IMR-90 (cell line): ENCODE measurements around the gene FLT3. TPM values are rescaled to one million over a fixed set of nuclear protein-coding genes. Genes with fewer than 3 reads are reported as not detected.

ENCODE experiments used
- ATAC-seq: fragments of 200-7000 bp; cut with Tn5 transposase; 2 replicates; pipeline ENCODE4 v1.9.1; 2020; ENCODE audit warnings: low read depth, mild to moderate bottlenecking, moderate library complexity
- BruUV-seq: library from RNA; stranded (reverse); fragments of 400-500 nt; replicated peaks from 2 replicates; lab custom pipeline; 2021; lab: Mats Ljungman, UMichigan
- CTCF ChIA-PET: fragments of 300-600 bp; formaldehyde crosslinking; extraction: SDS; loops from one replicate; lab custom pipeline; 2021; ENCODE audit warnings: antibody characterized with exemption; lab: Yijun Ruan, JAX
- POLR2A ChIA-PET: fragments of 300-600 bp; sonication (Branson Sonifier 250); formaldehyde crosslinking; loops from one replicate; lab custom pipeline; 2022; ENCODE audit warnings: antibody characterized with exemption; ENCODE audit not compliant: unreplicated experiment; lab: Charles Lee
- DNase-seq: peaks from one replicate; pipeline ENCODE4 v3.0.0; 2013
- H2AFZ ChIP-seq: replicated peaks from 2 replicates; pipeline ENCODE3; 2013; ENCODE audit warnings: low read length, mild to moderate bottlenecking; ENCODE audit not compliant: poor library complexity
- H2AK5ac ChIP-seq: 2 replicates; pipeline ENCODE4 v1.6.1; 2013; ENCODE audit warnings: low read depth, low read length, inconsistent platforms
- H2AK9ac ChIP-seq: replicated peaks from 2 replicates; pipeline ENCODE3; 2013; ENCODE audit warnings: mild to moderate bottlenecking, low read depth, low read length, moderate library complexity; ENCODE audit not compliant: poor library complexity
- H2BK120ac ChIP-seq: 2 replicates; pipeline ENCODE4 v1.6.1; 2013; ENCODE audit warnings: low read depth, low read length, inconsistent platforms
- H2BK15ac ChIP-seq: 3 replicates; pipeline ENCODE4 v1.6.1; 2013; ENCODE audit warnings: low read depth, low read length, inconsistent platforms
- H2BK20ac ChIP-seq: 2 replicates; pipeline ENCODE4 v1.6.1; 2013; ENCODE audit warnings: low read depth, mild to moderate bottlenecking, inconsistent platforms, low read length, moderate library complexity
- H2BK5ac ChIP-seq: 2 replicates; pipeline ENCODE4 v1.6.1; 2013; ENCODE audit warnings: mild to moderate bottlenecking, low read depth, low read length, inconsistent platforms; ENCODE audit not compliant: poor library complexity, severe bottlenecking
- H3K14ac ChIP-seq: replicated peaks from 2 replicates; pipeline ENCODE4 v1.6.1; 2013; ENCODE audit warnings: low read depth, low read length, inconsistent platforms
- H3K18ac ChIP-seq: 2 replicates; pipeline ENCODE4 v1.6.1; 2013; ENCODE audit warnings: low read depth, low read length, control low read depth
- H3K23ac ChIP-seq: 2 replicates; pipeline ENCODE4 v1.6.1; 2013; ENCODE audit warnings: low read depth, low read length, inconsistent platforms
- H3K27ac ChIP-seq: 2 replicates; pipeline ENCODE4 v1.5.1; 2013; ENCODE audit warnings: mild to moderate bottlenecking, control low read depth, low read length; ENCODE audit not compliant: insufficient read depth
- H3K27me3 ChIP-seq: 2 replicates; pipeline ENCODE4 v1.6.1; 2013; ENCODE audit warnings: low read length; ENCODE audit not compliant: control insufficient read depth, insufficient read depth
- H3K36me3 ChIP-seq: 2 replicates; pipeline ENCODE4 v1.6.1; 2013; ENCODE audit warnings: low read length, mixed read lengths; ENCODE audit not compliant: control insufficient read depth, insufficient read depth
- H3K4ac ChIP-seq: 2 replicates; pipeline ENCODE4 v1.6.1; 2013; ENCODE audit warnings: low read depth, low read length, inconsistent platforms
- H3K4me1 ChIP-seq: 2 replicates; pipeline ENCODE4 v1.6.1; 2013; ENCODE audit warnings: low read length, mixed read lengths; ENCODE audit not compliant: control insufficient read depth, insufficient read depth
- H3K4me2 ChIP-seq: 2 replicates; pipeline ENCODE4 v1.6.1; 2013; ENCODE audit warnings: low read depth, mild to moderate bottlenecking, control low read depth, low read length, moderate library complexity
- H3K4me3 ChIP-seq: 2 replicates; pipeline ENCODE4 v1.5.1; 2013; ENCODE audit warnings: low read depth, mild to moderate bottlenecking, control low read depth, low read length, moderate library complexity; ENCODE audit not compliant: insufficient read depth
- H3K56ac ChIP-seq: 2 replicates; pipeline ENCODE4 v1.6.1; 2013; ENCODE audit warnings: low read length, inconsistent platforms; ENCODE audit not compliant: insufficient read depth; ENCODE audit errors: extremely low read depth
- H3K79me1 ChIP-seq, 2 experiments: 2 replicates each; pipeline ENCODE4 v1.6.1; 2013; ENCODE audit warnings: low read length in 2 of 2, inconsistent platforms in 1 of 2, low read depth in 1 of 2
- H3K9ac ChIP-seq: 2 replicates; pipeline ENCODE4 v1.6.1; 2013; ENCODE audit warnings: low read depth, low read length, control low read depth
- H3K9me1 ChIP-seq: 2 replicates; pipeline ENCODE4 v1.6.1; 2013; ENCODE audit warnings: low read length, inconsistent platforms; ENCODE audit not compliant: insufficient read depth
- H3K9me3 ChIP-seq: 2 replicates; pipeline ENCODE4 v1.6.1; 2013; ENCODE audit warnings: low read length; ENCODE audit not compliant: control insufficient read depth, insufficient read depth
- H4K20me1 ChIP-seq: 2 replicates; pipeline ENCODE4 v1.6.1; 2013; ENCODE audit warnings: low read length, inconsistent platforms; ENCODE audit not compliant: insufficient read depth
- H4K5ac ChIP-seq: 2 replicates; pipeline ENCODE4 v1.6.1; 2013; ENCODE audit warnings: mild to moderate bottlenecking, low read depth, low read length, control low read depth
- H4K8ac ChIP-seq, 2 experiments: 2 replicates each; pipeline ENCODE4 v1.6.1; 2013; ENCODE audit warnings: low read depth in 2 of 2, low read length in 2 of 2, control low read depth in 1 of 2, inconsistent platforms in 1 of 2
- H4K91ac ChIP-seq: 2 replicates; pipeline ENCODE4 v1.6.1; 2013; ENCODE audit warnings: low read depth, low read length, inconsistent platforms; ENCODE audit not compliant: insufficient read depth
- CEBPB ChIP-seq: IDR thresholded peaks from 2 replicates; pipeline ENCODE4 v1.6.1; 2012; ENCODE audit warnings: low read depth, low read length, improper control_type of control experiment
- CHD1 ChIP-seq: IDR thresholded peaks from 2 replicates; pipeline ENCODE4 v1.6.1; 2012; ENCODE audit warnings: low read depth, low read length, improper control_type of control experiment
- CTCF ChIP-seq: conservative IDR thresholded peaks from 2 replicates; pipeline ENCODE4 v1.5.1; 2012; ENCODE audit warnings: mild to moderate bottlenecking, low read depth, low read length, improper control_type of control experiment
- ELK1 ChIP-seq: fragments of 150-350 bp; IDR thresholded peaks from 2 replicates; pipeline ENCODE4 v1.6.1; 2016; ENCODE audit warnings: low read depth, mild to moderate bottlenecking, low read length, moderate library complexity, borderline replicate concordance
- MAFK ChIP-seq: IDR thresholded peaks from 2 replicates; pipeline ENCODE4 v1.6.1; 2012; ENCODE audit warnings: low read depth, low read length, improper control_type of control experiment
- MXI1 ChIP-seq: IDR thresholded peaks from 2 replicates; pipeline ENCODE4 v1.6.1; 2012; ENCODE audit warnings: low read depth, mild to moderate bottlenecking, low read length, moderate library complexity, borderline replicate concordance
- WGBS, 2 experiments: methylation state at CpG; one replicate each; pipeline versions ENCODE4 v1.1.5 to v1.1.7; 2013; ENCODE audit warnings: missing lambda C conversion rate in 2 of 2; ENCODE audit not compliant: insufficient read length in 1 of 2; ENCODE audit errors: extremely low coverage in 2 of 2; 5-methylcytosine and 5-hydroxymethylcytosine counted together
- dilution Hi-C: fragments of 300-500 bp; cut with HindIII; formaldehyde crosslinking; loops from one replicate; pipeline ENCODE4 v1.14.3; 2018; ENCODE audit warnings: low sequenced_read_pairs; ENCODE audit not compliant: unreplicated experiment
- in situ Hi-C: fragments of 300-500 bp; cut with MboI; formaldehyde crosslinking; loops from 3 replicates; pipeline ENCODE4 v1.14.3; 2019; ENCODE audit warnings: low sequenced_read_pairs, inconsistent platforms, mixed read lengths
- intact Hi-C: fragments of 100-400 bp; cut with micrococcal nuclease; formaldehyde crosslinking; loops from 2 replicates; pipeline ENCODE4 v1.10.0; 2022
- polyA plus RNA-seq, 3 experiments: library from polyadenylated mRNA; depleted of rRNA; stranded (reverse); fragments of >200 nt; gene quantifications; 2 replicates each; pipeline ENCODE4 v1.2.3, GENCODE V29; 2012; ENCODE audit warnings: low replicate concordance in 1 of 3
- total RNA-seq: library from RNA; depleted of rRNA; stranded (reverse); fragments of >200 nt; gene quantifications from 2 replicates; pipeline ENCODE4 v1.2.3, GENCODE V29; 2012

Gene FLT3
- total and polyA plus RNA-seq, 2 of the 4 experiments (the other 2 are of a cell fraction): not detected

- no peak overlapping the region for H3K56ac ChIP-seq
- H3K4me3 ChIP-seq: no peak overlapping the region
- ATAC-seq (no peak), DNase-seq (no peak)
- no peaks in the 10 kb centered on the region for H3K36me3 ChIP-seq
- H2AFZ ChIP-seq: no peak overlapping the region
- no peak overlapping the region for H4K91ac ChIP-seq
- no peak overlapping the region for H2BK15ac ChIP-seq
- peaks cover 6% of the 10 kb centered on the region; the same call in 1 of the 2 replicates for H3K27me3 ChIP-seq
- H3K4me2 ChIP-seq: no peak overlapping the region
- H2AK5ac ChIP-seq: no peak overlapping the region
- no peaks in the 10 kb centered on the region for H3K79me1 ChIP-seq
- no peak overlapping the region for H3K27ac ChIP-seq
- TF ChIP-seq ELK1 (no peak), CEBPB (0 out of 2 replicates have a peak, but pooled peaks have one; percentile 13), CTCF (no peak), CHD1 (no peak), MXI1 (no peak), MAFK (no peak)
- peaks cover 2% of the 10 kb centered on the region; the same call in 1 of the 2 replicates for H3K9me3 ChIP-seq
- no peak overlapping the region for H2BK20ac ChIP-seq
- no peak overlapping the region for H4K5ac ChIP-seq
- H3K4ac ChIP-seq: no peak overlapping the region
- no peak overlapping the region for H3K14ac ChIP-seq
- H3K18ac ChIP-seq: no peak overlapping the region
- H3K9me1 ChIP-seq: peaks cover 5% of the 10 kb centered on the region; the same call in 1 of the 2 replicates
- H4K8ac ChIP-seq: no peak overlapping the region
- no TSS peak for BruUV-seq
- H3K4me1 ChIP-seq: no peaks in the 10 kb centered on the region
- POLR2A ChIA-PET: no interaction called here
- no peak overlapping the region for H3K9ac ChIP-seq
- no peak overlapping the region for H2BK5ac ChIP-seq
- intact Hi-C loops: no loop called here
- in situ Hi-C loops: no loop called here
- H3K23ac ChIP-seq: no peak overlapping the region
- CTCF ChIA-PET: interaction anchor here (0.7 kb wide), 1 partner anchor 12 kb away, joined by 4 read pairs; no protein-coding TSS in a partner anchor
- H2AK9ac ChIP-seq: no peak overlapping the region
- dilution Hi-C loops: no loop called here
- no peak overlapping the region for H2BK120ac ChIP-seq
- 74% methylated on average over 3 of the region's 10 CpGs; no CpG with 5 or more reads in 1 of the 2 experiments for WGBS, 2 experiments
- H4K20me1 ChIP-seq: no peaks in the 10 kb centered on the region
Observed at GRCh38 chr13:28031220-28031895, 69.0 kb downstream of the FLT3 start.
